ENCODE results near the gene VSIG10L.

VSIG10L gene

DNA sequence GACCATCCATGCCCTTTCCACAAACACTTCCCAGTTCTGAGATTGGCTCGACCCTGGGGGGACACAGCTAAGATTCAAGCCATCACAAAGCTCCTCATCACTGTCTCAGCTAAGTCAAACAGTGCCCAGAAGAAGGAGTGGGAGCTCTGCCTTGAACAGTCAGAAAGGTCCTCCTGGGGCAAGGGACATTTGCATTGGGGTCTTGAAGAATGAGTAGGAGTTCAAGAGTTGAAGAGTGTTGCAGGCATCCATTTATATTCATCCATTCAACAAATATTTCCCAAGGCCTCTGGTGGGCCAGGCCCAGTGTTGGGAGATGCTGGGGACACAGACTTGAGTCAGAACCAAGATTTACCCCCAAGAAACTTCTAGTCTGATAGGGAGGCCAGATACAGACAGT, 24.0 kb downstream of the VSIG10L start:
- DNase-seq (ENCODE audit: low read depth): no peak

GRCh38 chr19:51317376-51317775, 24.6 kb downstream of the VSIG10L start:
- DNase-seq (ENCODE audit: low read depth): no peak

DNA sequence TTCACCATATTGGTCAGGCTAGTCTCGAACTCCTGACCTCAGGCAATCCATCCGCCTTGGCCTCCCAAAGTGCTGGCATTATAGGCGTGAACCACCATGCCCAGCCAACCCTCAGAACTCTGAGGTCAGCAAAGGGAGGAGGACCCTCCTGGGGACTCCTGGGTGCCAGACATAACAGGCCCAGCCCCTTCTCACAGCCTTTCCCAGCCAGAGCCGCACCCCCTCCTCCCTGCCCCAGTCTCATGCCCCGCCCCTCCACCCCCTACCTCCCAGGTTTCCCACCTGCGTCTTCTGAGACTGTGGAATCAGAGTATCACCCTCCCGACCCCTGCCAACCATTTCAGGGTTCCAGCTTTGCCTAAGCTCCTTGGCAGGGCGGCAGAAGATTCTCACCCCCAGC, 25.3 kb downstream of the VSIG10L start:
- DNase-seq (ENCODE audit: low read depth): no peak

- DNase-seq (ENCODE audit: low read depth): no peak
Measured at GRCh38 chr19:51311351-51312257, 30.3 kb downstream of the VSIG10L start, which contains the start of gene IGLON5. Gene IGLON5 (plus strand): TSS chr19:51311644. CDS start chr19:51311848, 204 bp downstream.

DNA sequence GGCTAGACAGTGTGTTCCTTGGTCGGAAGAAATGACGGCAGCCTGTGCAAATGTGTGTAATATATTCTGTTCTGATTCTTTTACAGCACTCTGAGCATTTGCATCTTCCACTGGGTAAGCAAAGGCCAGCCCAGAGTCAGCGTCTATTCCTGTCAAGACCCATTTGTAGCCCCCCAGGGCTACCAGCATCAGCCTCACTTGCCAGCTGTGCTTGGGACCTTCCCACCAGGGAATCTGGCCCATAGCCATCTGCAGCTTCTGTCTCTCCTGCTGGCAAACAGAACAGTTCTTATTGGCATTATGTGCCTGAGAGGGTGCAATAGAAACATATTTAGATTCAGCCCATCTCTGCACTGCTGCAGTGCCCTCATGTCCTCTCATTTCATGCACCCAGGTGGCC, 36.5 kb downstream of the VSIG10L start:
- DNase-seq (ENCODE audit: low read depth): no peak

DNA sequence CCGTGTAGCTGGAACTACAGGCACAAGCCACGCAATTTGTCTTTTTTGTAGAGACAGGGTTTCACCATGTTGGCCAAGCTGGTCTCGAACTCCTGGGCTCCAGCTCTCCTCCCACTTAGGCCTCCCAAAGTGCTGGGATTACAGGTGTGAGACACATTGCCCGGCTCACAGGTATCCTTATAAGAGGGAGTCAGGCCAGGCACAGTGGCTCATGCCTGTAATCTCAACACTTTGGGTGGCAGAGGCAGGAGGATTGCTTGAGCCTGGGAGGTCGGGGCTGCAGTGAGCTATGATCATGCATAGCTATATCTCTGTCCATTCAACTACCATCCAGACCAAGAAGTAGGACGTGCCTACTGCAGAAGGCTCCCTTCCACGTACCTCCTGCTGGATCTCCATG, 40.7 kb downstream of the VSIG10L start:
- DNase-seq (ENCODE audit: low read depth): no peak

- DNase-seq (ENCODE audit: low read depth): no peak
Measured at GRCh38 chr19:51297406-51297805, 44.5 kb downstream of the VSIG10L start.

DNA sequence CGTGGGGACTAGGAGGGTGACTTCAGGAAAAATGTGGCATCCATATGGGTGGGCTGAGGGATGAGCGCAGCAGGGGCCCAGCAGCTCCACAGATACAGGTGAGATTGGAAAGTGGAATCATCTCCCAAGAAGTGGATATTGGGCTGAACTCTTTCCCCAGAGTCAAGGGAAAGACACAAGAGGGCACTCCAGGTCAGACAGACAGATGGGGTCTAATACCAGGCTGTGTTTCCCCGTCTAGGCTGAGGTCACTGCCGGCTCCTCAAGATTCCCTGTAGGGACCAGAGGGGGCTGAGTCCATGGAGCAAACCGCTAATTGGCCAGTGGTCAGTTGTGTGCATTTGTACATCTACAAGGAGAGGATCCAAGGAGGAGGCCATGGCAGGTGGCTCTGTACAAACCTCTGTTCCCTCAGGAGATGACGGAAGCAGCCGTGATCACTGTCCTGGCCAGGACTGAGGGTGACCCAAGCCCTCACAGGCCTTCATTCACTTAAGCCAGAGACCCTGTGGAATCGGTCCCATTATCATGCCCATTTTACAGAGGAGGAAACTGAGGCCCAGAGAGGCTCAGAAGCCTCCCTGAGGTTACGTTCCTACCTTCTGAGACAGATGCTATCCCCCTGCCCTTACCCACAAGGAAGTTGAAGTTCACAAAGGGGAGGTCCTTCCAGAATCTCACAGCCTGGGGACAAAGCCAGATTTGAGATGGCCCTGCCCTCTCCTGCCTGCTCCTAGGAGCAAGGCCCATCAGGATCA, 45.4 kb downstream of the VSIG10L start:
- DNase-seq (ENCODE audit: low read depth): no peak

DNA sequence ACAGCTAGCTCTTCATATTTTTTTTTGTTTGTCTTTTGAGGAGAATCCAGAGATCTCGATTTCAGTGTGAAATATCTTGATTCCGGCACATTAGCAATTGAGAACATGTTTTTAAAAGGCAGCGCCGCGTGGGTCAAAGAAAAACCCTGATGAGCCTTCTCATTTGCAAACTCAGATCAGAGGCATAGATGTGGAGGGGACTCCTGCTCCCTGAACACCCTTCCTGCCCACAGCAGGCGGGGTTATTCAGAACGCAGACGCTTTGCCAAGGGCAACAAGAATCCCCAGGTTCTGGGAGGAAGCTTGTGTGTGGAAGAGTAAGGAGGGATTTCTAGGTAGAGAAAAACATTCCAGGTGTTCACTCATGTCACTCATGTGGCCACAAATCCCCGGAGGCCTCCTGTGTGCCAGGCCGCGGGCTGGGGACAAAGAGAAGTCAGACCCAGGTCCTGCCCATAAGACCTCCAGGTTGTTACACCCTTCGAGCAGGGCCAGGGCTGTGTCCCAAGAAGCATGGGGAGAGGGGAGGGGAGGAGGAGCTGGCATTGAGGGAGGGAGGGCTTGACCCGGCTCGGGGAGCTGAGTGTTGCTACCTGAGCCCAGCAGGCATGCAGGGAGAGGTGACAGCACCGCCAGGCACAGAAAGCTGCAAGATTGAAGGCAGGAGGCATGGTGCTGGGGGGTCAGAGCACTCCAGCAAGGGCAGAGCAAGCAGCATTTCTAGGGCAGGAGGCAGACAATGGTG, 46.4 kb downstream of the VSIG10L start:
- no peak for DNase-seq (ENCODE audit: low read depth)

DNA sequence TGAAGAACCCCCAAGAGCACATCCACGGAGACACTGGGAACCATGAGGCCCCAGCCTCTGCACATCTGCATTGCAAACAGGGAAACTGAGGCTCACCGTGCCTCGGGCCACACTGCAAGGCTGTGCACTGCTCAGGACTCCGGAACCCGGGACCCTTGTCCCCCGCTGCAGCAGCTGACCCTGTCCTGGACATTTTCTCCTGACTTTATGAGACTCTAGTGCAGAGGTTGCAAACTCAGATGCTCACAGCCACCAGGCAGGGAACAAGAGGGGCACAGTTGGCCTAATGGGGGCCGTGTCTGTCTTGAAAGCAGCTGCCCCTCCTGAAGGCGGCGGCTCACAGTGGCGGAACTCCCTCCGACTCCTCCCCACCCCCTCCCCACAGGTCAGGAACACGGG, 47.0 kb downstream of the VSIG10L start:
- DNase-seq (ENCODE audit: low read depth): no peak

DNA sequence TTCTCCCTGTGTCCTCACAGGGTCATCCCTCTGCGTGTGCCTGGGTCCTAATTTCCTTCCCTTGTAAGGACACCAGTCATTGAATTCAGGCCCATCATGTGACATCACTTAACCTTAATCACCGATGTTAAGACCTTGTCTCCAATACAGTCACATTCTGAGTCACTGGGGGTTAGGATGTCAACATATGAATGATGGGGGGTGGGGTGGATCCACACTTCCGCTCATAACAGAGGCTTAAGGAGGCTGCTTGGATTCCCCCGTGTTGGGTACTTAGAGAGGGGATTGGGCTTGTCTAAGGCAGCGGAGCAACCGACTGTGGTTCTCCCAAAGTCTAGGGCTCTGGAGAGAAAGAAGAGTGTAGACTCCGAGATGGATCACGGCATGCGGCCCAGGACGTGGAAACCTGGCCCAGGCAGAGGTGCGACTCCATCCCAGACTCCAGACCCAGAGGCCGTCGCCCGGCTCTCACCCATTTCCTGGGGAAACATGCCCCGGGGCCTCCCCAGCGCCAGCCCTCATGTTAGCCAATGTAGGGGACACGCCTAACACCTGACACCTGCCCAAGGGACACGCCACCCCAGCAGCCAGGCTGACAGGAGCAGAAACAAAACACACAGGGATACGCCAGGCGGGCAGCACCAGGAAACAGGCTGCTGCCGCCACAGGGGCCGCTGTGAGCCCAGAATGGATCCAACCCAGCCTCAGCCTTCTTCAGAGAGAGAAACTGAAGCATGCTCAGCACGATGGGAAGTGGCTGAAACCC, 47.5 kb downstream of the VSIG10L start:
- DNase-seq (ENCODE audit: low read depth): no peak

DNA sequence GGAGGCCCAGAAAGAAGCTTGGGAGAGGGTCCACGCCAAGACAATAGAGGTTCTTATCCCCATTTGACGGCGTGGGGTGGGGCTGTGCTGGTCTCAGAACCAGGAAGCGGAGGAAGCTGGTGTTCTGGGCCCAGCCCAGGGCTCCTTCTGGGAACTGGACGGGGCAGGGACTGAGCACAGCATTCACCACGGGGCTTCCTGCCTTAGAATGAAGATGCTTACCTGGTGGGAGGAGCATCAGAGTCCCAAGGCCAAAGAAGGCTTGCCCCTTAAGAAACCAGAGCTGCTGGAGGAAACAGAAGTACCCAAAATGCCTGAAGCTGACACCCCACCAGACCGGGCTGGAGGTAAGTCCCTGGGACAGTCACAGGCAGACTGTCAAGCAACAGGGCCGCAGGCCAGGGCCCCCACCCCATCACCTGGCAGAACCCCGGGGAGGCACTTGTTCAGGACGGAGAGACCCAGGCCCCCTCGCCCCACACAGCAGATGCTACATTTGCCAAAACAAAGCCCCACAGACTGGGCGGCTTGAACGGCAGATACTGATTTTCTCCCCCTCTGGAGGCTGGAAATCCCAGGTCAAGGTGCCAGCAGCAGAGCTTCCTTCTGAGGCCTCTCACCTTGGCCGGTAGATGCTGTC, 48.2 kb downstream of the VSIG10L start:
- DNase-seq (ENCODE audit: low read depth): no peak

DNA sequence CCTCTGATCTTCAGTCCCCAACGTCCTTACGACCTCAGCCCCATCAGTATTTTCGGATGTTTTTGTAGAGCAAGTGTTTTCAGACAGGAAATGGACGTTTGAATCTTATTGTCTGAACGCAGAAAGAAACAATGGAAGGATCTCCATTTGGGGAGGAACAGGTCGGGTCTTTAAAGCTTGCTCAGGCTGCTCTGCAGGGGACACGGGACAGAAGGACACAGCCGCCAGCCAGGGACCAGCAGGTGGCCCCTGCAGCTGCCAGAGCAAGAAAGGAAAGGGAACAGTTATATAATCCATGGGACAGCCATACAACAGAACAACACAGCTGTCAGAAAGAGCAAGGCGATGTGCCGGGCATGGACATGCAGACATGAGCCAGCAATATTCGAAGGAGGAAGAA, 49.0 kb downstream of the VSIG10L start:
- DNase-seq (ENCODE audit: low read depth): no peak

GRCh38 chr19:51289635-51290034, 52.3 kb downstream of the VSIG10L start:
- DNase-seq (ENCODE audit: low read depth): no peak

- DNase-seq (ENCODE audit: low read depth): no peak
Measured at GRCh38 chr19:51285682-51286081, 56.3 kb downstream of the VSIG10L start.

DNA sequence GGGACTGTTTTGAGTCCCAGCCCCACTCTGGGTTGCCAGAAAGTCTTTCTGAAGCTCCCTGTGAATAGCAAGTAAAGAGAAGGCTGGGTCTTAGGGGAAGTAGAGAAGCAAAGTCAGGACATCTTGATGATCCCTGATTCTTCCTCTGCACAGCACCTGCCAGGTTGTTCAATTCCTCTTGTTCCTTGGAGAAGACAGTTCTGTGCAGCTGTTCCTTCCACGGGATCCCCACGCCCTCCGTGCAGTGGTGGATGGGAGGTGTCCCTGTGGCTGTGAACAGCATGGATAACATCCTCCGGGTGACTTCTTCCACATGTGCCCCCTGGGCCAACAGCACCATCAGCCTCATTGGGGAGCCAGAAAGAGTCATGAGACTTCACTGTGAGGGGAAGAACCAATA, 59.6 kb downstream of the VSIG10L start:
- DNase-seq (ENCODE audit: low read depth): no peak

All from T-helper 22 cell (primary cell).